ENCODE results near the gene COLEC12. TPM values are rescaled to one million over a fixed set of nuclear protein-coding genes. Genes with fewer than 3 reads are reported as not detected.

Gene COLEC12
- total RNA-seq, 1 donor from 2014 or later, result 11.6 TPM

DNA sequence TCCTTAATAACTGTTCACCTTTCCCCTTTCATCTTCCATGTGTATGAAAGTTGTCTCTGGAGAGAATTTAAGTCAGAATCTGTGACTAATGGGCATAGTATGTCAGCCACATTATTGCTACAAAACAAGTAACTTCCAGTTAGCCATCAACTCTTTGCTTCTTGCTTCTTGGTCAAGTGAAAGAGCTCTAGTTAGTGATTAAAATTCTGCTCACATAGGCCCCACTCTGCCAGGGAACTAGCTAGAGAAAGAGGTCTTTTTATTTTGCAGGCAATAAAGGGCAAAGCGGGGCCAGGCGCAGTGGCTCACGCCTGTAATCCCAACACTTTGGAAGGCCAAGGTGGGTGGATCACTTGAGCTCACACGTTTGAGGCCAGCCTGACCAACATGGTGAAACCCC, 64.6 kb downstream of the COLEC12 start:
- DNase-seq (ENCODE audit: low read depth), result peak; percentile 59
- no peak overlapping the region for H3K4me2 ChIP-seq (ENCODE audit: low read length)
- no peaks in the 10 kb centered on the region for H3K9me3 ChIP-seq (ENCODE audit: insufficient read depth, low read depth, low read length)
- H2AFZ ChIP-seq (ENCODE audit: low read depth, low read length), result no peak overlapping the region
- no peaks in the 10 kb centered on the region for H3K36me3 ChIP-seq (ENCODE audit: insufficient read depth, low read length)
- no peaks in the 10 kb centered on the region for H3K27me3 ChIP-seq (ENCODE audit: insufficient read depth, low read length)
- H4K20me1 ChIP-seq (ENCODE audit: insufficient read depth, low read length), result no peaks in the 10 kb centered on the region
- H3K9me3 Mint-ChIP-seq (ENCODE audit: unreplicated experiment), result no peaks in the 10 kb centered on the region
- no peak for TF ChIP-seq EZH2 (IDR thresholded peaks at IDR 0.05; ENCODE audit: insufficient read depth, low read length)
- TF ChIP-seq, protein P1, sequence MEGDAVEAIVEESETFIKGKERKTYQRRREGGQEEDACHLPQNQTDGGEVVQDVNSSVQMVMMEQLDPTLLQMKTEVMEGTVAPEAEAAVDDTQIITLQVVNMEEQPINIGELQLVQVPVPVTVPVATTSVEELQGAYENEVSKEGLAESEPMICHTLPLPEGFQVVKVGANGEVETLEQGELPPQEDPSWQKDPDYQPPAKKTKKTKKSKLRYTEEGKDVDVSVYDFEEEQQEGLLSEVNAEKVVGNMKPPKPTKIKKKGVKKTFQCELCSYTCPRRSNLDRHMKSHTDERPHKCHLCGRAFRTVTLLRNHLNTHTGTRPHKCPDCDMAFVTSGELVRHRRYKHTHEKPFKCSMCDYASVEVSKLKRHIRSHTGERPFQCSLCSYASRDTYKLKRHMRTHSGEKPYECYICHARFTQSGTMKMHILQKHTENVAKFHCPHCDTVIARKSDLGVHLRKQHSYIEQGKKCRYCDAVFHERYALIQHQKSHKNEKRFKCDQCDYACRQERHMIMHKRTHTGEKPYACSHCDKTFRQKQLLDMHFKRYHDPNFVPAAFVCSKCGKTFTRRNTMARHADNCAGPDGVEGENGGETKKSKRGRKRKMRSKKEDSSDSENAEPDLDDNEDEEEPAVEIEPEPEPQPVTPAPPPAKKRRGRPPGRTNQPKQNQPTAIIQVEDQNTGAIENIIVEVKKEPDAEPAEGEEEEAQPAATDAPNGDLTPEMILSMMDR (IDR thresholded peaks at IDR 0.05; ENCODE audit: insufficient read depth, low read depth, low read length), result no peak
- no peak overlapping the region for H3K27ac ChIP-seq (ENCODE audit: low read depth, low read length)
- FAIRE-seq, result no peak
- H3K4me3 Mint-ChIP-seq (ENCODE audit: unreplicated experiment), result no peak overlapping the region
- no peaks in the 10 kb centered on the region for H3K79me2 ChIP-seq (ENCODE audit: insufficient read depth, low read length)
- no peak overlapping the region for H3K4me3 ChIP-seq (ENCODE audit: insufficient read depth, low read depth, low read length)
- H3K36me3 Mint-ChIP-seq (ENCODE audit: low read depth, unreplicated experiment), result no peaks in the 10 kb centered on the region
- peaks cover 12% of the 10 kb centered on the region for H3K4me1 ChIP-seq (ENCODE audit: insufficient read depth, low read length)
- peaks cover 21% of the 10 kb centered on the region for H3K4me1 Mint-ChIP-seq (ENCODE audit: low read depth, unreplicated experiment)
- H3K9ac ChIP-seq (ENCODE audit: low read length), result no peak overlapping the region
- no peaks in the 10 kb centered on the region for H3K27me3 Mint-ChIP-seq (ENCODE audit: low read depth, unreplicated experiment)
- H3K27ac Mint-ChIP-seq (ENCODE audit: unreplicated experiment), result no peak overlapping the region

- H3K27me3 ChIP-seq (ENCODE audit: insufficient read depth, low read length), result no peaks in the 10 kb centered on the region
- no peak overlapping the region for H3K9ac ChIP-seq (ENCODE audit: low read length)
- H3K27ac ChIP-seq (ENCODE audit: low read depth, low read length), result peak overlapping the region; percentile 34
- no peaks in the 10 kb centered on the region for H3K79me2 ChIP-seq (ENCODE audit: insufficient read depth, low read length)
- no peak overlapping the region for H3K4me2 ChIP-seq (ENCODE audit: low read length)
- Mint-ChIP-seq H3K27me3 (ENCODE audit: low read depth, unreplicated experiment) (no peaks in the 10 kb centered on the region), H3K36me3 (ENCODE audit: low read depth, unreplicated experiment) (no peaks in the 10 kb centered on the region), H3K4me3 (ENCODE audit: unreplicated experiment) (no peak overlapping the region), H3K9me3 (ENCODE audit: unreplicated experiment) (no peaks in the 10 kb centered on the region), H3K27ac (ENCODE audit: unreplicated experiment) (peak overlapping the region; percentile 23), H3K4me1 (ENCODE audit: low read depth, unreplicated experiment) (peaks cover 21% of the 10 kb centered on the region)
- H3K4me3 ChIP-seq (ENCODE audit: insufficient read depth, low read depth, low read length), result no peak overlapping the region
- H3K9me3 ChIP-seq (ENCODE audit: insufficient read depth, low read depth, low read length), result no peaks in the 10 kb centered on the region
- DNase-seq (ENCODE audit: low read depth) (no peak), FAIRE-seq (no peak)
- no peak overlapping the region for H2AFZ ChIP-seq (ENCODE audit: low read depth, low read length)
- peaks cover 12% of the 10 kb centered on the region for H3K4me1 ChIP-seq (ENCODE audit: insufficient read depth, low read length)
- H4K20me1 ChIP-seq (ENCODE audit: insufficient read depth, low read length), result no peaks in the 10 kb centered on the region
- TF ChIP-seq EZH2 (IDR thresholded peaks at IDR 0.05; ENCODE audit: insufficient read depth, low read length), result no peak
- TF ChIP-seq, protein P1 (IDR thresholded peaks at IDR 0.05; ENCODE audit: insufficient read depth, low read depth, low read length), result no peak
- no peaks in the 10 kb centered on the region for H3K36me3 ChIP-seq (ENCODE audit: insufficient read depth, low read length)
These were observed 66.1 kb downstream of the COLEC12 start for GRCh38 chr18:434410-434809.

DNA sequence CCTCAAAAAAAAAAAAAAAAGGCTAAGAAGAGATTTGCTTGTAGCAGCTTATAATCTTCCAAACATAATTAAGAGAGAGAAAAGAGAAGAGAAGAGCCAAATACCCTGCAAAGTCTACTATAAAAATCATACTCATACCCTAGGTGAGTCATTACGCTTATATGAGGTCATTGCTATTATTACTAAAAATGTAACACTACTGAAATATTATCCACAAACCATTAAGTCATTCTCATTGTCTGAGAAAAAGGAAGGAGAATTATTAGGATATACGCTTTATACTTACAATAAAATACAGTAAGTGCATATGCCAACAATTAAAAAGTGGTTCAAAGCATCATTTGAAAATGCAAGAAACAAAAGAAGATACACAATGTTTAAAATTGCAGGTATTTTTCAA, 66.5 kb downstream of the COLEC12 start:
- no peaks in the 10 kb centered on the region for H3K9me3 ChIP-seq (ENCODE audit: insufficient read depth, low read depth, low read length)
- no peaks in the 10 kb centered on the region for H3K79me2 ChIP-seq (ENCODE audit: insufficient read depth, low read length)
- no peak overlapping the region for H2AFZ ChIP-seq (ENCODE audit: low read depth, low read length)
- H3K4me1 ChIP-seq (ENCODE audit: insufficient read depth, low read length), result peaks cover 12% of the 10 kb centered on the region
- FAIRE-seq (no peak), DNase-seq (ENCODE audit: low read depth) (peak; percentile 37)
- Mint-ChIP-seq H3K36me3 (ENCODE audit: low read depth, unreplicated experiment) (no peaks in the 10 kb centered on the region), H3K4me3 (ENCODE audit: unreplicated experiment) (no peak overlapping the region), H3K9me3 (ENCODE audit: unreplicated experiment) (no peaks in the 10 kb centered on the region), H3K27ac (ENCODE audit: unreplicated experiment) (no peak overlapping the region), H3K27me3 (ENCODE audit: low read depth, unreplicated experiment) (no peaks in the 10 kb centered on the region), H3K4me1 (ENCODE audit: low read depth, unreplicated experiment) (peaks cover 21% of the 10 kb centered on the region)
- TF ChIP-seq, protein P1 (IDR thresholded peaks at IDR 0.05; ENCODE audit: insufficient read depth, low read depth, low read length), result no peak
- TF ChIP-seq EZH2 (IDR thresholded peaks at IDR 0.05; ENCODE audit: insufficient read depth, low read length), result no peak
- no peaks in the 10 kb centered on the region for H3K36me3 ChIP-seq (ENCODE audit: insufficient read depth, low read length)
- no peak overlapping the region for H3K9ac ChIP-seq (ENCODE audit: low read length)
- H4K20me1 ChIP-seq (ENCODE audit: insufficient read depth, low read length), result no peaks in the 10 kb centered on the region
- H3K27me3 ChIP-seq (ENCODE audit: insufficient read depth, low read length), result no peaks in the 10 kb centered on the region
- H3K27ac ChIP-seq (ENCODE audit: low read depth, low read length), result peak overlapping the region; percentile 34
- H3K4me3 ChIP-seq (ENCODE audit: insufficient read depth, low read depth, low read length), result no peak overlapping the region
- H3K4me2 ChIP-seq (ENCODE audit: low read length), result peak overlapping the region; percentile 23
